ENCODE results near the gene SLTM.
"Not testable (repeated sequence)": the region's sequence is repeated elsewhere in the genome, so short reads cannot be mapped to it uniquely, and the experiment has no call there.

The SLTM gene

GRCh38 chr15:58933281-58934113 lies at the start of gene SLTM:
TSS of gene SLTM (minus strand) at chr15:58933679. CDS start at chr15:58933565, 114 bp downstream.
- DNase-seq: peak; percentile 72 to 85

DNA sequence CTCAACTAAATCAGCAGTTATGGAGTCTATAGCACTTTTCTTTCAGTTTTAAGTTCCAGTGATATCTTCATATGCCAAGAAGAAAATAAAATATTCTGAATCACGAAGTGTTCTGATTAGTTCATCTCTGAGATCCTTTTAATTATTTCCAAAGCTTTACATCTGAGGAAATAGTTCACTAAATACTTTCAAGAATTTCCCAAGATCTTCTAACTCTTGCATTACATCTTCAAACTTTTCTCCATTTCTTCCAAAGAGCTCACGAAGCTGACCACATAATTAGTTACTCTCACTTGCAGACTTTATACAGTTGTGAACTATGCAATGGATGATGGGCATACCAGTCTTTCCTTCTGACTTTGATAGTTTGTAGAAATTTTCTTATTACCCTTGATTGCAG lies 49.8 kb upstream of the SLTM start:
- no peak for DNase-seq

GRCh38 chr15:58981808-58982475 lies 48.5 kb upstream of the SLTM start:
- DNase-seq: no peak

DNA sequence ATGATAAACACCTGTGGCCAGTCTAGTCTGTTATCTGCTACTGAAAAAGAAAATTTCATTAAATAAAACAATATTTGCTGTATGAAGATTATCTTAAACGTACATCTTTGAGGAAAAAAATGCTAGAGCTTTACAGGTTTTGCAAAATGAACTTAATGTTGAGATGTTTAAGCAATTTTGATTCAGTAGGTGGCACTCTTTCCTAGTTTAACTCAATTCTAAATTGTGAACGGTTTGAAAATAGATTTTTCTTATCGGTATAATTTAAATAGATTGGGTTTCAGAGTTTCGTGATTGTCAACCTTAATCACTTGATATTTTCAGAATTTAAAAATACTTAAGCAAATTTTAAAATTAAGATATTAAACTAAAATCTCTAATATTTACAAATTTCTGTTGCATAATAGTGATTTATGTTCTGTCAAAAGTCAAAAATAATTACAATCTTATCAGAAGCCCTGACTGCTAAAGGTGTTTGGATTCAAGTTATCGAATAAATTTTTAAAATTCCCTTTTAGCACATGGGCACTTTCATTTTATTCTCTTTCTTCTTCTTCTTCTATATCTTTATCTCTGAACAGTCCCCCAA lies 47.0 kb upstream of the SLTM start:
- DNase-seq: peak in 1 of 2 experiments; percentile 7

DNA sequence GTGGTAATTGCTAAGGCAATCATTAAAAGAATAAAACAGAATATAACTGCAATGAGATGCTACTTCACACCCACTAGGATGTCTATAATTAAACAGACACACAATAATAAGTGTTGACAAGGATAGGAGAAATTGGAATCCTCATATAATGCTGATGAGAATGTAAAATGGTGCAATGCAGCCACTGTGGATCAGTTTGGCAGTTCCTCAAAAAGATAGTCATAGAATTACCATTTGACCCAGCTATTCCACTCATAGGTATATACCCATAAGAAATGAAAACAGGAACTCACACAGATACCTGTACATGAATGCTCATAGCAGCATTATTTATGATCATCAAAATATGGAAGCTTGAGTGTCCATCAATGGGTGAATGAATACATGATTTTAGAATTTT lies 44.4 kb upstream of the SLTM start:
- DNase-seq: no peak

GRCh38 chr15:58967479-58967878 lies 34.0 kb upstream of the SLTM start:
- no peak for DNase-seq

DNA sequence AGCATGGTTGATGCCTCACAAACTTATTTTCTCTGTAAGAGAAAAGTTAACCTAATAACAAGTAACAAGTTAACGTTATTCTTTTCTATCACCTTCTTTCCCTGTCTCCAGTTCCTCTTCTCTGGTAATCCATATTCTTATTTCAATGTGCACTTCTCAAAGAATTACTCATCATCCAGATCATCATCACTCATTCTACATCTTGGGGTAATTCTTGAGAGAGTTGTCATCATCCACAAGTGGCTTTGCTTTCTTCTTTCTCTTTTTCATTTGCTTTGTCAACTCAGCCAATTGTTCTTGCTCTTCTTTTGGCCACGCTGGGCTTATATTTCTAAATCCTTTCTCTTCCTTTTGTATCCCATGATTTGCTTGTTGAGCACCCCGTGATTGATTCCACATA lies 33.2 kb upstream of the SLTM start:
- DNase-seq: no peak

DNA sequence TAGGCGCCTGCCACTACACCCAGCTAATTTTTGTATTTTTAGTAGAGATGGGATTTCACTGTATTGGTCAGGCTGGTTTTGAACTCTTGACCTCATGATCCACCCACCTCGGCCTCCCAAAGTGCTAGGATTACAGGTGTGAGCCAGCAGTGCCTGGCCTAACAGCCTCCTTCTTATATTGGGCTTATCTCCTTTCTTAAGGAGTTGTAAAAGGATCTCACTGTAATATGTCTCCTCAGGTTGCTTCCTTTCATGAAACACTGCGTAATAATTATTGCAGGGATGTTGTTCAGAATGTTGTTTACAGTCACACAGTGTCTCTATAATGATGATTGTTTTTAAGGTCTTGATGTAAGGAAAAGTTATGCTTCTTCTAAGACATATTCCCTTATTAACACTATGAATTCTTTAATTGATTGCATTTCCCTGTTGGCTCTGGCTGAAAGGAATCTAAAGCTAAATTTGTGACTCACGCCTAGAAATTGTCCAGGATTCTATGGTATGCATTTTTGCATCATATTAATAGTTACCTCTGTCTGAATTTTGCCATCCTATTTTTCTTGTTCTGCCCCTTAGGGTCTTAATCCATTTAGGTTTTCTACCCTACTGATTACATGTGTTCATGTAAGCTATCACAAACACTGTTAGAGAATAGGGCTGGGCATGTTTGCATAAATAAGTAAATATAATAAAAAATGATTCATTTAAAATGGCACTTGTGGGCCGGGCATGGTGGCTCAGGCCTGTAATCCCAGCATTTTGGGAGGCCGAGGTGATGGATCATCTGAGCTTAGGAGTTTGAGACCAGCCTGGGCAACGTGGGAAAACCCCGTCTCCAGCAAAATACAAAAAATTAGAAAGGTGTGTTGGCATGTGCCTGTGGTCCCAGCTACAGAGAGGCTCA lies 29.4 kb upstream of the SLTM start:
- DNase-seq: no peak

DNA sequence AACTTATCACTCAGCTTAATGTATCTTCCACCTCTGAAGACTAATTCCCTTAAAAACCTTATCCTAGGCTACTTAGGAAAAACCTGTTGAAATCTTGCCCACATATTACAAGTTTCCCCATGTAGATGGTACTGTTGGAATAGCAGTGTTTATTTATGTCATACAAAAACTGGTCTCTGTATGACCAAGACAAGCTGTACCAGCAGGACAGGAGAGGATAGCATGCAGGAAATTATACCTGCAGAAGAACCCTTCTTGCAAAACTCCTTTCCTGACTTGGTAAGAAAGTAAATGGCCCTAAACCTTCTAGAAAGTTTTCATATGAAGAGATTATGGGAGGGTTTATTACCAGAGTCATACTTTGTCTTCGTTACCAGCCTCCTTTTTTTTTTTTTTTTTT lies 28.7 kb upstream of the SLTM start:
- DNase-seq: no peak

DNA sequence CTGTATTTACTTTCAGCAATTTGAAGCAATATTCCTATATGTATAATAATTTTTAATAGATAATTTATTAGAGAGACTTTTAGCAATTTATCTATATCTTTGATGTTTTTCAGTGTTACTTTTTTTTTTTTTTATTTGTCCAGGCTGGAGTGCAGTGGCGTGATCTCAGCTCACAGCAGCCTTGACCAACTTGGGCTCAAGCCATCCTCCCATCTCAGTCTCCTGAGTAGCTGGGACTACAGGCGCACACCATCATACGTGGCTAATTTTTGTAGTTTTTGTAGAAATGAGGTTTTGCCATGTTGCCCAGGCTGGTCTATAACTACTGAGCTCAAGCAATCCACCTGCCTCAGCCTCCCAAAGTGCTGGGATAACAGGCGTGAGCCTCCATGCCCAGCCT lies 25.3 kb upstream of the SLTM start:
- no peak for DNase-seq

GRCh38 chr15:58957101-58957973 lies 23.9 kb upstream of the SLTM start:
- peak; percentile 6 to 29 for DNase-seq

DNA sequence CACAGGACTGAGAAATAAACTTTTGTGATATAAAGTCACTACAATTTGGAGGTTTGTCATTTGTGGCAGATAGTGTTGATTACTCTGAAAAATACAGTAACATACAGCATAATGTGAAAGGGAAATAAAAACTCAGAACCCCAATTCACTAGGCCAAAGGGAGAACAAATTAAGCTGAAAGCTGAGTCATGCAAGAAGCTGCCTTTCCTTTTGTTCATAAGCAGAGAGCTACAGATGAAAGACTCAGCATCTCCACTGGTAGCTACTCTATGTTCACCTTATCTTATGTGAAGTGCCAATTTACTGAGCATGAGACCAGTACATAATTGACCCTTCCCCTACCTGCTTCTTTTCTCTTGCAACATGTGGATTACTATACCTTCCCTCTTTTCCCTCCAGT lies 19.3 kb upstream of the SLTM start:
- no peak for DNase-seq

DNA sequence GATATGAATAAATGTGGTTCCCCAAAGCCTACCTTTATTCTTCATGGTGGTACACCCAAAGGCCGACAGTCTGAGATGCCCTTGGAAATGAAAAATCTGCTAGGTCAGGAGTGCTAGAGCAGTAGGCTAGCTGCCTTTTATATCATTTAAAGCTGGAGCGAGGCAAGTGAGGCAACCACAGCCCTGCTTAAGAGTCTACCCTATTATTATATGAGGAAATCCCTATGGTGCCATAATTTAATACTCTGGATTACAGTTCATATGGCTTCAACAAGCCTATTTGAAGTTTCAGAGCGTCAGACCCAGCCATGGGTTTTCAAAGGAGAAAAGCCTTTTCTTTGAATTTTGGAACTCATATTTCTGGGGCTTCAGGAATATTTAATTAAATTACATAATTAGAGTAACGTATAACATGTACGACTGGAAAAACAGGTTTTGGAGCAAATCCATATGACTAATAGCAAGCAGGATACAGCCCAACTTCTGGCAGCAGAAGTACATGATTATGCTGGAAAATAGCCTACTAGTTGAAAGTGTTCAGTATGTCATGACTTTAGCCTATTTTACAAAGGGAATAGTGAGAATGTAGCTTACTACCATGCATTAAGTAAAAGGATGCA lies 18.0 kb upstream of the SLTM start:
- DNase-seq: no peak

DNA sequence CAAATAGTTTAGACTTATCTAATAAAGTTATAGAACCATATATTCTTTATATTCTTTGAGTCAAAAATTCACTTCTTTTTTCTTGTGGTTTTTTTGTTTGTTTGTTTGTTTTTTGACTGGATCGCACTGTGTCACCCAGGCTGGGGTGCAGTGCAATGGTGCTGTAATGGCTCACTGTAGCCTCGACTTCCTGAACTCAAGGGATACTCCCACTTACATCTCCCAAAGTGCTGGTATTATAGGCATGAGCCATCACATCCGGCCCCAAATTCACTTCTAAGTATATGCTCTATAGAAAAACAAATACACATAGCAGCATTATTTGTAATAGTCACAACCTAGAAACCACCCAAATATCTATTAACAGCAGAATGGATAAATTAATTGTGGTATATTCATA lies 13.7 kb upstream of the SLTM start:
- DNase-seq: no peak

- not testable (repeated sequence) for DNase-seq
Observed at GRCh38 chr15:58934974-58935373, 1.5 kb upstream of the SLTM start.

- DNase-seq: no peak
Observed at GRCh38 chr15:58934521-58934920, 1.0 kb upstream of the SLTM start.

DNA sequence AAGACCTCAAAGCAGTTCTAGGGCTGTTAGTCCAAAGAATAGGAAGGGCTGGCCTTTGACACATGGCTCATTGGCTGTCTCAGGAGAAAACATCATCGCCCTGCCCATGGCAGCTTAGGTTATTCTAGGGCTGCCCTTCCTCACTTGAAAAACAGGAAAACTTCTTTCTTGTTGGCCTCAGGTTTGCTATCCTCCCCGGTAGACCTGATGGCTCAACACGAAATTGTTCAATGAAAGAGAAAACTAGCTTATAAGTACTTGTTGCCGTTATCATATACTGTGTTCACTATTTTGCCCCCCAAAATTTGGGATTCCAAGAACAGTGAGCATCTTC lies 602 bp upstream of the SLTM start:
- no peak for DNase-seq

DNA sequence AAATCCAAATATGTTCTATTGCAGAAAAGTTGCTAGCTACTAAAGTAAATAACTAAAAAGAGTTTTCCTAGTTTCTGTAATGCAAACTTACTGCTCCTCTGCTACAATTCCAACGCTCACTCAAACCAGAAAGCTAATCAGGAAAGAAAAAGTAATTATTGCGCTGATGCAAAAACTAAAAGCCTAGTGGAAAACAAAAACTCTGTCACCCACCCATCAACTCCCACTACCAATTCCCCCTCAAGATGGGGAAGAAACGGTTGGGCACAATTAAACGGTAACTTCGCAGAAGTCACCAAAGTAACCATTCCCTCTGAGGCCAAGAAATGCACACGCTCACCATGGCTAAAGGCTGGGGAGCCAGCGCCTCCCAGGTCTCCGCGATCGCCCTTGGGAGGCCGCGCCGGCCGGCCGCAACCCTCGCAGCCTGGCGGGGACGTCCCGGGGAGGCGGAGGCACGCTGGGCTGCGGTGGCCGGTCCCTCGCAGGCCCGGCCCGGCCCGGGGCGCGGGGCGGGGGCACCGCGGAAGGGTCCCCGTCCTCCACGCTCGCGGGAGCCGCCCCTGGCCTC lies 684 bp downstream of the SLTM start:
- DNase-seq: no peak

- DNase-seq: no peak
Observed at GRCh38 chr15:58931987-58932588, 1.4 kb downstream of the SLTM start.

DNA sequence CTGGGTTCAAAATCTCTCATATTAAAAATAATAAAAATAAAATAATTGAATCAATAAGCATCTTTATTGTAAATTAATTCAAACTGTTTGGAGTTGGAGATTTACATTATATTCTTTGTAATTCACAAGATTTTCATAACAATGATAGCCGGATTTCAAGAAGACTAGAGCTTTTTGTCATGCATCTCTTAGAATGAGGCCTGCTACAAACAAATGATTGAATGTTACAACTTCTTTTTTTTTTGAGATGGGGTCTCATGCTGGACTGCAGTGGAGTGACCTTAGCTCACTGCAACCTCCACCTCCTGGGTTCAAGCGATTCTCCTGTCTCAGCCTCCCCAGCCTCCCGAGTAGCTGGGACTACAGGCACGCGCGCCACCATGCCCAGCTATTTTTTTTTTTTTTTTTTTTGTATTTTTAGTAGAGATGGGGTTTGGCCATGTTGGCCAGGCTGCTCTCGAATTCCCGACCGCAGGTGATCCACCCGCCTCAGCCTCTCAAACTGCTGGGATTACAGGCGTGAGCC lies 3.5 kb downstream of the SLTM start:
- DNase-seq: no peak

GRCh38 chr15:58926823-58927222 lies 6.7 kb downstream of the SLTM start:
- DNase-seq: no peak

Measured in NCI-H1930 (cell line).